IMR-90 (cell line): Measurements from ENCODE around the gene TMEM117. TPM values are rescaled to one million over a fixed set of nuclear protein-coding genes. Genes with fewer than 3 reads are reported as not detected.

ENCODE experiments used
- ATAC-seq: fragments of 200-7000 bp; cut with Tn5 transposase; 2 replicates; pipeline ENCODE4 v1.9.1; 2020; ENCODE audit warnings: low read depth, mild to moderate bottlenecking, moderate library complexity
- BruUV-seq: library from RNA; stranded (reverse); fragments of 400-500 nt; replicated peaks from 2 replicates; lab custom pipeline; 2021; lab: Mats Ljungman, UMichigan
- CTCF ChIA-PET: fragments of 300-600 bp; formaldehyde crosslinking; extraction: SDS; loops from one replicate; lab custom pipeline; 2021; ENCODE audit warnings: antibody characterized with exemption; lab: Yijun Ruan, JAX
- POLR2A ChIA-PET: fragments of 300-600 bp; sonication (Branson Sonifier 250); formaldehyde crosslinking; loops from one replicate; lab custom pipeline; 2022; ENCODE audit warnings: antibody characterized with exemption; ENCODE audit not compliant: unreplicated experiment; lab: Charles Lee
- DNase-seq: peaks from one replicate; pipeline ENCODE4 v3.0.0; 2013
- H2AFZ ChIP-seq: replicated peaks from 2 replicates; pipeline ENCODE3; 2013; ENCODE audit warnings: low read length, mild to moderate bottlenecking; ENCODE audit not compliant: poor library complexity
- H2AK5ac ChIP-seq: 2 replicates; pipeline ENCODE4 v1.6.1; 2013; ENCODE audit warnings: low read depth, low read length, inconsistent platforms
- H2AK9ac ChIP-seq: replicated peaks from 2 replicates; pipeline ENCODE3; 2013; ENCODE audit warnings: mild to moderate bottlenecking, low read depth, low read length, moderate library complexity; ENCODE audit not compliant: poor library complexity
- H2BK120ac ChIP-seq: 2 replicates; pipeline ENCODE4 v1.6.1; 2013; ENCODE audit warnings: low read depth, low read length, inconsistent platforms
- H2BK15ac ChIP-seq: 3 replicates; pipeline ENCODE4 v1.6.1; 2013; ENCODE audit warnings: low read depth, low read length, inconsistent platforms
- H2BK20ac ChIP-seq: 2 replicates; pipeline ENCODE4 v1.6.1; 2013; ENCODE audit warnings: low read depth, mild to moderate bottlenecking, inconsistent platforms, low read length, moderate library complexity
- H2BK5ac ChIP-seq: 2 replicates; pipeline ENCODE4 v1.6.1; 2013; ENCODE audit warnings: mild to moderate bottlenecking, low read depth, low read length, inconsistent platforms; ENCODE audit not compliant: poor library complexity, severe bottlenecking
- H3K14ac ChIP-seq: replicated peaks from 2 replicates; pipeline ENCODE4 v1.6.1; 2013; ENCODE audit warnings: low read depth, low read length, inconsistent platforms
- H3K18ac ChIP-seq: 2 replicates; pipeline ENCODE4 v1.6.1; 2013; ENCODE audit warnings: low read depth, low read length, control low read depth
- H3K23ac ChIP-seq: 2 replicates; pipeline ENCODE4 v1.6.1; 2013; ENCODE audit warnings: low read depth, low read length, inconsistent platforms
- H3K27ac ChIP-seq: 2 replicates; pipeline ENCODE4 v1.5.1; 2013; ENCODE audit warnings: mild to moderate bottlenecking, control low read depth, low read length; ENCODE audit not compliant: insufficient read depth
- H3K27me3 ChIP-seq: 2 replicates; pipeline ENCODE4 v1.6.1; 2013; ENCODE audit warnings: low read length; ENCODE audit not compliant: control insufficient read depth, insufficient read depth
- H3K36me3 ChIP-seq: 2 replicates; pipeline ENCODE4 v1.6.1; 2013; ENCODE audit warnings: low read length, mixed read lengths; ENCODE audit not compliant: control insufficient read depth, insufficient read depth
- H3K4ac ChIP-seq: 2 replicates; pipeline ENCODE4 v1.6.1; 2013; ENCODE audit warnings: low read depth, low read length, inconsistent platforms
- H3K4me1 ChIP-seq: 2 replicates; pipeline ENCODE4 v1.6.1; 2013; ENCODE audit warnings: low read length, mixed read lengths; ENCODE audit not compliant: control insufficient read depth, insufficient read depth
- H3K4me2 ChIP-seq: 2 replicates; pipeline ENCODE4 v1.6.1; 2013; ENCODE audit warnings: low read depth, mild to moderate bottlenecking, control low read depth, low read length, moderate library complexity
- H3K4me3 ChIP-seq: 2 replicates; pipeline ENCODE4 v1.5.1; 2013; ENCODE audit warnings: low read depth, mild to moderate bottlenecking, control low read depth, low read length, moderate library complexity; ENCODE audit not compliant: insufficient read depth
- H3K56ac ChIP-seq: 2 replicates; pipeline ENCODE4 v1.6.1; 2013; ENCODE audit warnings: low read length, inconsistent platforms; ENCODE audit not compliant: insufficient read depth; ENCODE audit errors: extremely low read depth
- H3K79me1 ChIP-seq, 2 experiments: 2 replicates each; pipeline ENCODE4 v1.6.1; 2013; ENCODE audit warnings: low read length in 2 of 2, inconsistent platforms in 1 of 2, low read depth in 1 of 2
- H3K9ac ChIP-seq: 2 replicates; pipeline ENCODE4 v1.6.1; 2013; ENCODE audit warnings: low read depth, low read length, control low read depth
- H3K9me1 ChIP-seq: 2 replicates; pipeline ENCODE4 v1.6.1; 2013; ENCODE audit warnings: low read length, inconsistent platforms; ENCODE audit not compliant: insufficient read depth
- H3K9me3 ChIP-seq: 2 replicates; pipeline ENCODE4 v1.6.1; 2013; ENCODE audit warnings: low read length; ENCODE audit not compliant: control insufficient read depth, insufficient read depth
- H4K20me1 ChIP-seq: 2 replicates; pipeline ENCODE4 v1.6.1; 2013; ENCODE audit warnings: low read length, inconsistent platforms; ENCODE audit not compliant: insufficient read depth
- H4K5ac ChIP-seq: 2 replicates; pipeline ENCODE4 v1.6.1; 2013; ENCODE audit warnings: mild to moderate bottlenecking, low read depth, low read length, control low read depth
- H4K8ac ChIP-seq, 2 experiments: 2 replicates each; pipeline ENCODE4 v1.6.1; 2013; ENCODE audit warnings: low read depth in 2 of 2, low read length in 2 of 2, control low read depth in 1 of 2, inconsistent platforms in 1 of 2
- H4K91ac ChIP-seq: 2 replicates; pipeline ENCODE4 v1.6.1; 2013; ENCODE audit warnings: low read depth, low read length, inconsistent platforms; ENCODE audit not compliant: insufficient read depth
- BHLHE40 ChIP-seq: fragments of 150-350 bp; IDR thresholded peaks from 2 replicates; pipeline ENCODE4 v1.6.1; 2016; ENCODE audit warnings: mild to moderate bottlenecking, low read depth, low read length
- CEBPB ChIP-seq: IDR thresholded peaks from 2 replicates; pipeline ENCODE4 v1.6.1; 2012; ENCODE audit warnings: low read depth, low read length, improper control_type of control experiment
- CHD1 ChIP-seq: IDR thresholded peaks from 2 replicates; pipeline ENCODE4 v1.6.1; 2012; ENCODE audit warnings: low read depth, low read length, improper control_type of control experiment
- FOS ChIP-seq: fragments of 150-350 bp; IDR thresholded peaks from 2 replicates; pipeline ENCODE4 v1.6.1; 2016; ENCODE audit warnings: low read depth, low read length
- MAFK ChIP-seq: IDR thresholded peaks from 2 replicates; pipeline ENCODE4 v1.6.1; 2012; ENCODE audit warnings: low read depth, low read length, improper control_type of control experiment
- MAZ ChIP-seq: IDR thresholded peaks from 2 replicates; pipeline ENCODE4 v1.6.1; 2012; ENCODE audit warnings: low read depth, mild to moderate bottlenecking, low read length, improper control_type of control experiment, moderate library complexity, borderline replicate concordance
- MXI1 ChIP-seq: IDR thresholded peaks from 2 replicates; pipeline ENCODE4 v1.6.1; 2012; ENCODE audit warnings: low read depth, mild to moderate bottlenecking, low read length, moderate library complexity, borderline replicate concordance
- NFE2L2 ChIP-seq: fragments of 150-350 bp; IDR thresholded peaks from 2 replicates; pipeline ENCODE4 v1.6.1; 2016; ENCODE audit warnings: low read depth, mild to moderate bottlenecking, low read length
- POLR2A ChIP-seq: IDR thresholded peaks from 2 replicates; pipeline ENCODE4 v1.6.1; 2012; ENCODE audit warnings: mild to moderate bottlenecking, low read depth, low read length
- RAD21 ChIP-seq: IDR thresholded peaks from 2 replicates; pipeline ENCODE4 v1.6.1; 2012; ENCODE audit warnings: low read length, improper control_type of control experiment
- RCOR1 ChIP-seq: IDR thresholded peaks from 2 replicates; pipeline ENCODE4 v1.6.1; 2012; ENCODE audit warnings: mild to moderate bottlenecking, low read length, improper control_type of control experiment; ENCODE audit not compliant: insufficient replicate concordance
- RFX5 ChIP-seq: IDR thresholded peaks from 2 replicates; pipeline ENCODE4 v1.8.0; 2012; ENCODE audit warnings: low read depth, mild to moderate bottlenecking, low read length, moderate library complexity
- SMC3 ChIP-seq: fragments of 150-350 bp; IDR thresholded peaks from 2 replicates; pipeline ENCODE4 v1.6.1; 2016; ENCODE audit warnings: low read depth, mild to moderate bottlenecking, antibody characterized with exemption, low read length, moderate library complexity
- WGBS, 2 experiments: methylation state at CpG; one replicate each; pipeline versions ENCODE4 v1.1.5 to v1.1.7; 2013; ENCODE audit warnings: missing lambda C conversion rate in 2 of 2; ENCODE audit not compliant: insufficient read length in 1 of 2; ENCODE audit errors: extremely low coverage in 2 of 2; 5-methylcytosine and 5-hydroxymethylcytosine counted together
- dilution Hi-C: fragments of 300-500 bp; cut with HindIII; formaldehyde crosslinking; loops from one replicate; pipeline ENCODE4 v1.14.3; 2018; ENCODE audit warnings: low sequenced_read_pairs; ENCODE audit not compliant: unreplicated experiment
- in situ Hi-C: fragments of 300-500 bp; cut with MboI; formaldehyde crosslinking; loops from 3 replicates; pipeline ENCODE4 v1.14.3; 2019; ENCODE audit warnings: low sequenced_read_pairs, inconsistent platforms, mixed read lengths
- intact Hi-C: fragments of 100-400 bp; cut with micrococcal nuclease; formaldehyde crosslinking; loops from 2 replicates; pipeline ENCODE4 v1.10.0; 2022
- polyA plus RNA-seq, 3 experiments: library from polyadenylated mRNA; depleted of rRNA; stranded (reverse); fragments of >200 nt; gene quantifications; 2 replicates each; pipeline ENCODE4 v1.2.3, GENCODE V29; 2012; ENCODE audit warnings: low replicate concordance in 1 of 3
- total RNA-seq: library from RNA; depleted of rRNA; stranded (reverse); fragments of >200 nt; gene quantifications from 2 replicates; pipeline ENCODE4 v1.2.3, GENCODE V29; 2012
- TF ChIP-seq, protein P1 (sequence below): conservative IDR thresholded peaks from 2 replicates; pipeline ENCODE4 v1.5.1; 2012; ENCODE audit warnings: mild to moderate bottlenecking, low read depth, low read length, improper control_type of control experiment
- TF ChIP-seq, protein P2 (sequence below): fragments of 150-350 bp; IDR thresholded peaks from 2 replicates; pipeline ENCODE4 v1.6.1; 2017; ENCODE audit warnings: mild to moderate bottlenecking, antibody characterized with exemption, low read length, low read depth
- TF ChIP-seq, protein P3 (sequence below): fragments of 150-350 bp; IDR thresholded peaks from 2 replicates; pipeline ENCODE4 v1.6.1; 2016; ENCODE audit warnings: low read depth, mild to moderate bottlenecking, low read length, moderate library complexity, borderline replicate concordance

TMEM117 gene
- total and polyA plus RNA-seq, 2 of the 4 experiments (the other 2 are of a cell fraction): 8.7 to 21.0 TPM

DNA sequence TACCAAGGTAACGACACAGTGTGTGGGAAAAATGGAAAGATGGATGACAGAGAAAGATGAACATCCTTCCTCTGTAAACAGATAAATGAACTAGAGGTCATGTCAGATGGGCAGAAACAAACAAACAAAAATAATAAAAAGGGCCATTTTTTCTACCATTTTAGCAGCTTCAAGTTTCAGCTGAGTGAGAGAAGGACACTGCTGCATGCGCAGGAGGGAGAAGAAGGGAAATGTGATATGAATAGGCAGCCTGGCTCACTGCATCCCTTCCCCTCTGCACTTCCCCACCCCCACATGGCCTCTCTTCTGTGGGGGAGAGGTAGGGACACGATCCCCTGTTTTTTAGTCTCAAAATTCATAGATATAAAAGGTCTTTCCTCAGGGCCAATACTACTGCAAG is 548.3 kb downstream of the TMEM117 start:
- Histone ChIP-seq H3K4me2 (no peak overlapping the region), H3K56ac (no peak overlapping the region), H2AK9ac (no peak overlapping the region), H4K91ac (no peak overlapping the region), H2BK5ac (no peak overlapping the region), H3K18ac (no peak overlapping the region), H3K27me3 (no peaks in the 10 kb centered on the region), H4K5ac (no peak overlapping the region), H3K9me3 (no peaks in the 10 kb centered on the region), H3K4me3 (no peak overlapping the region), H3K79me1 (no peaks in the 10 kb centered on the region), H2AFZ (no peak overlapping the region), H3K9ac (no peak overlapping the region), H3K36me3 (no peaks in the 10 kb centered on the region), H4K8ac (no peak overlapping the region), H2BK15ac (no peak overlapping the region), H2AK5ac (no peak overlapping the region), H4K20me1 (no peaks in the 10 kb centered on the region), H3K27ac (no peak overlapping the region), H3K4ac (no peak overlapping the region), H2BK120ac (no peak overlapping the region), H2BK20ac (no peak overlapping the region), H3K9me1 (no peaks in the 10 kb centered on the region), H3K14ac (no peak overlapping the region), H3K23ac (no peak overlapping the region), H3K4me1 (no peaks in the 10 kb centered on the region)
- ChIA-PET CTCF (no interaction called here), POLR2A (no interaction called here)
- in situ Hi-C loops (no loop called here), intact Hi-C loops (no loop called here), dilution Hi-C loops (no loop called here)
- no TSS peak for BruUV-seq
- ATAC-seq: no peak
- TF ChIP-seq FOS (no peak), MAZ (no peak), POLR2A (no peak), BHLHE40 (no peak), SMC3 (no peak), NFE2L2 (no peak), RCOR1 (no peak), CHD1 (no peak), RAD21 (no peak), MXI1 (no peak), CEBPB (no peak), MAFK (no peak), RFX5 (no peak)
- TF ChIP-seq, protein P1, sequence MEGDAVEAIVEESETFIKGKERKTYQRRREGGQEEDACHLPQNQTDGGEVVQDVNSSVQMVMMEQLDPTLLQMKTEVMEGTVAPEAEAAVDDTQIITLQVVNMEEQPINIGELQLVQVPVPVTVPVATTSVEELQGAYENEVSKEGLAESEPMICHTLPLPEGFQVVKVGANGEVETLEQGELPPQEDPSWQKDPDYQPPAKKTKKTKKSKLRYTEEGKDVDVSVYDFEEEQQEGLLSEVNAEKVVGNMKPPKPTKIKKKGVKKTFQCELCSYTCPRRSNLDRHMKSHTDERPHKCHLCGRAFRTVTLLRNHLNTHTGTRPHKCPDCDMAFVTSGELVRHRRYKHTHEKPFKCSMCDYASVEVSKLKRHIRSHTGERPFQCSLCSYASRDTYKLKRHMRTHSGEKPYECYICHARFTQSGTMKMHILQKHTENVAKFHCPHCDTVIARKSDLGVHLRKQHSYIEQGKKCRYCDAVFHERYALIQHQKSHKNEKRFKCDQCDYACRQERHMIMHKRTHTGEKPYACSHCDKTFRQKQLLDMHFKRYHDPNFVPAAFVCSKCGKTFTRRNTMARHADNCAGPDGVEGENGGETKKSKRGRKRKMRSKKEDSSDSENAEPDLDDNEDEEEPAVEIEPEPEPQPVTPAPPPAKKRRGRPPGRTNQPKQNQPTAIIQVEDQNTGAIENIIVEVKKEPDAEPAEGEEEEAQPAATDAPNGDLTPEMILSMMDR: no peak
- TF ChIP-seq, protein P2, sequence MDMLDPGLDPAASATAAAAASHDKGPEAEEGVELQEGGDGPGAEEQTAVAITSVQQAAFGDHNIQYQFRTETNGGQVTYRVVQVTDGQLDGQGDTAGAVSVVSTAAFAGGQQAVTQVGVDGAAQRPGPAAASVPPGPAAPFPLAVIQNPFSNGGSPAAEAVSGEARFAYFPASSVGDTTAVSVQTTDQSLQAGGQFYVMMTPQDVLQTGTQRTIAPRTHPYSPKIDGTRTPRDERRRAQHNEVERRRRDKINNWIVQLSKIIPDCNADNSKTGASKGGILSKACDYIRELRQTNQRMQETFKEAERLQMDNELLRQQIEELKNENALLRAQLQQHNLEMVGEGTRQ: no peak
- TF ChIP-seq, protein P3, sequence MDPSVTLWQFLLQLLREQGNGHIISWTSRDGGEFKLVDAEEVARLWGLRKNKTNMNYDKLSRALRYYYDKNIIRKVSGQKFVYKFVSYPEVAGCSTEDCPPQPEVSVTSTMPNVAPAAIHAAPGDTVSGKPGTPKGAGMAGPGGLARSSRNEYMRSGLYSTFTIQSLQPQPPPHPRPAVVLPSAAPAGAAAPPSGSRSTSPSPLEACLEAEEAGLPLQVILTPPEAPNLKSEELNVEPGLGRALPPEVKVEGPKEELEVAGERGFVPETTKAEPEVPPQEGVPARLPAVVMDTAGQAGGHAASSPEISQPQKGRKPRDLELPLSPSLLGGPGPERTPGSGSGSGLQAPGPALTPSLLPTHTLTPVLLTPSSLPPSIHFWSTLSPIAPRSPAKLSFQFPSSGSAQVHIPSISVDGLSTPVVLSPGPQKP: no peak
- no peak for DNase-seq
- WGBS, 2 experiments: no CpG with 5 or more reads among the region's 3 CpGs
